Activated CD8-positive, alpha-beta T cell treated with anti-CD3 and anti-CD28 coated beads, Interleukin-2, amount 10 ng/mL, durations not matched to agents 7 days and 5 days (primary cell): ENCODE measurements around the gene RGS19. TPM values are rescaled to one million over a fixed set of nuclear protein-coding genes. Genes with fewer than 3 reads are reported as not detected.
A peak's percentile ranks its signal among the peaks of the same experiment; 100 is the strongest.

ENCODE experiments used
- ATAC-seq: fragments of 150-1000 bp; cut with Tn5 transposase; one replicate; pipeline ENCODE4 v1.10.0; 2021; ENCODE audit warnings: moderate library complexity
- CTCF ChIA-PET: fragments of 350-600 bp; sonication (Branson Sonifier 250); formaldehyde crosslinking; loops from one replicate; lab custom pipeline; 2021; ENCODE audit warnings: antibody characterized with exemption; lab: Charles Lee
- POLR2A ChIA-PET: fragments of 350-600 bp; sonication (Branson Sonifier 250); formaldehyde crosslinking; loops from one replicate; lab custom pipeline; 2021; ENCODE audit warnings: antibody characterized with exemption; lab: Charles Lee
- DNase-seq: peaks from one replicate; pipeline ENCODE4 v3.0.0-alpha.2; 2020
- H3K27ac Mint-ChIP-seq: one replicate; pipeline ENCODE4 v1.8.0; 2021; ENCODE audit warnings: mild to moderate bottlenecking, mixed read lengths
- H3K27me3 Mint-ChIP-seq: one replicate; pipeline ENCODE4 v1.8.0; 2021; ENCODE audit warnings: low read depth, mixed read lengths
- H3K36me3 Mint-ChIP-seq: one replicate; pipeline ENCODE4 v1.8.0; 2021; ENCODE audit warnings: low read depth, mixed read lengths
- H3K4me1 Mint-ChIP-seq: one replicate; pipeline ENCODE4 v1.8.0; 2021; ENCODE audit warnings: low read depth, mixed read lengths
- H3K4me3 Mint-ChIP-seq: one replicate; pipeline ENCODE4 v1.8.0; 2021; ENCODE audit warnings: mild to moderate bottlenecking, mixed read lengths
- H3K9me3 Mint-ChIP-seq: one replicate; pipeline ENCODE4 v1.8.0; 2022; ENCODE audit warnings: mixed read lengths; ENCODE audit not compliant: insufficient read depth
- total RNA-seq, 2 experiments: library from RNA; stranded (reverse); gene quantifications; one replicate each; pipeline ENCODE4 v1.2.3, GENCODE V29; 2021

The RGS19 gene
- total RNA-seq, 2 experiments from 2014 or later: 130 to 135 TPM

DNA sequence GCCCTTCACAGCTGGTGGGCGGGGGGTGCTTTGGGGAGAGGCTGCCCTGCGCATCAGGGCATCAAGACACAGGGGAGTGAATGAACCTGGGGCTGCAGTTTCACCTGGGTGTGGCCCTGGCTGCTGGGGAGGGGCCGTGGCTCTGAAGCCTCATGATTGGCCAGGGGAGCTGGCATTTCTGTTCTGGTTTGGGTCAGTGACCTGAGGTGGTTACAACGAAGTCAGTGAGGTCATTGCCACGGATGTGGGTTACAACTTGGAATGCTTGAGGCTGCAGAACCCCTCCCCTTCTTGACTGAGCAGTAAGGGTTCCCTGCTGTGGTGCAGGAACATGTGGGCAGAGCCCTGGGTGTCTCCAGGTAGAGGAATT lies 13.4 kb downstream of the RGS19 start:
- Mint-ChIP-seq H3K4me1 (peaks cover 65% of the 10 kb centered on the region), H3K9me3 (no peaks in the 10 kb centered on the region), H3K4me3 (peak overlapping the region; percentile 59), H3K27me3 (no peaks in the 10 kb centered on the region), H3K27ac (peak overlapping the region; percentile 95), H3K36me3 (peaks cover 3% of the 10 kb centered on the region)
- peak; percentile 89 for DNase-seq
- ChIA-PET CTCF (interaction anchor here (1.0 to 2.0 kb wide), 4 partner anchors 9 to 55 kb away, joined by 3 to 8 read pairs (median 6); partner anchors contain the start of genes OPRL1 and RGS19), POLR2A (interaction anchor here (0.7 to 2.6 kb wide), 5 partner anchors 9 to 85 kb away, joined by 3 to 11 read pairs (median 5); partner anchors contain the start of genes OPRL1, PRPF6 and RGS19)
- ATAC-seq: peak; percentile 57

DNA sequence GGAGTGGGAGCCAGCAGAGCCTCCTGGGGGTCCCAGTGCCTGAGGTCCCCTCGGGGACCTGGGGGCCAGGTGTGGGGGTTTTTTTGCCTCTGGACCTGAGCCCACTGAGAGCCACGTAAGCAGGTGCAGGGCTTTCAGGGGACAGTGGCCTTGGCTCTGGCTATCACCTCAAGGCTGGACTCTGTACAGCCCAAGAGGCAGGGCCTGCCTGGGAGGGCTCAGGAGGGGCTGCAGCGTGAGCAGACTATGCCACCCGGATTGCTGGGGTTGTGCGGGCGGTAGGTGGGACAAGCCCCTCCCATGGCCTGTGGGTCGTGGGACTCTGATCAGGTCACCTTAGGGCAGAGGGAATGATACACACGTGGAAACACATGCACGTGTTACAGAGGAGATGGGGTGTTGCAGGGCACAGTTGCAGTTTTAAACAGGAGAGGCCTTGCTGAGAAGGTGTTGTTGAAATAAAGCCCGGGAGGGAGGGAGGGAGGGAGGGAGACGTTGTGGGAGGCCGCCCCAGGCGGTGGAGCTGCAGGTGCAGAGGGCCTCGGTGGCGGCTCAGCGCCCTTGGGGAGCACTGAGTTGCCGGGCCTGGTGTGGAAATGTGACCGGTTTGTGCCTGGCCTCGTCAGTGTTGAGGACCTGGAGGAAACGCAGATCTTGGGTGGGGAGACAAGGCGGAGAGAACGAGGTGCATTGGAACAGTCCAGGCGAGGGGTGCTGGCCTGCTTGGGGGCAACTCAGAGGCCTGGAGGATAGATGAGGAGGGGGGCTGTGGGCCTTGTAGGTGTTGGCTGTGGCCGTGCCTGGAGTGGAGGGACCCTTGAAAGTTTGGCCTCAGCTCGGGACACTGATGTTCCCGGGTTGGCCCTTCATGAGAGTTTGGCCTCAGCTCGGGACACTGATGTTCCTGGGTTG lies 14.0 kb downstream of the RGS19 start:
- Mint-ChIP-seq H3K4me3 (peak overlapping the region; percentile 59), H3K9me3 (no peaks in the 10 kb centered on the region), H3K36me3 (no peaks in the 10 kb centered on the region), H3K27me3 (no peaks in the 10 kb centered on the region), H3K27ac (peak overlapping the region; percentile 95), H3K4me1 (peaks cover 65% of the 10 kb centered on the region)
- POLR2A ChIA-PET: interaction anchor here (0.7 to 2.6 kb wide), 6 partner anchors 10 to 85 kb away, joined by 3 to 11 read pairs (median 4); partner anchors contain the start of genes OPRL1, PRPF6 and RGS19
- peak; percentile 52 for DNase-seq
- peak; percentile 6 for ATAC-seq
- CTCF ChIA-PET: interaction anchor here (1.0 to 2.0 kb wide), 7 partner anchors 8 to 85 kb away, joined by 3 to 8 read pairs (median 6); partner anchors contain the start of genes LKAAEAR1, OPRL1, PRPF6 and RGS19

DNA sequence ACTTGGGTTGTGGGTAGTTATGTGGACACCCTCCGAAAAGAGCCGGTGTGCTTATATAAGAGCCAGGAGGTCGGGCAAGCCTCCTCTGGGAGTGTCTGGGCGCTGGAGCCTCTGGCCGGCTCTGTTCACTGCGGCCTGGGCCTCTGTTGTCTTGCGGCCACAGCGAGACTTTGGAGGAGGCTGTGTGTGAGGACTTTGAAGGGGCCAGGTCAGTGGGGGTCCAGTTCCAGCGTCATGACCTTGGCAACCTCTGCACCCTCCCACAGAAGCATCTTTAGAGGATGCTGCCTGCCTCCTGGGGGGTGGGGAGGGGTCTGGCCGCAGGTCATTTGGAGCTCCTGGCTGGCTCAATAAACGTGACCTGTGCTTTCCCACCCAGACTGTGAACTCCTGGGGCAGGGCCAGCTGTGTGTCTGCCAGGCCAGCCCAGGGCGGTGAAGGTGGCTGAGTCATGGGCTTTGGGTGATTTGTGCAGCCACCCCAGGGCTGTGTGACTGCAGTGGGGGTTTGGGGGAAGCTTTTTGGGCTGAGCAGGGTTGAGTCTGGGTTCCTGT lies 15.1 kb downstream of the RGS19 start:
- CTCF ChIA-PET: interaction anchor here (1.0 to 1.8 kb wide), 3 partner anchors 20 to 84 kb away, joined by 3 to 7 read pairs (median 5); partner anchors contain the start of genes LKAAEAR1, PRPF6 and SAMD10
- Mint-ChIP-seq H3K9me3 (no peaks in the 10 kb centered on the region), H3K36me3 (no peaks in the 10 kb centered on the region), H3K4me3 (peak overlapping the region; percentile 85), H3K4me1 (peaks cover 61% of the 10 kb centered on the region), H3K27ac (peak overlapping the region; percentile 86), H3K27me3 (no peaks in the 10 kb centered on the region)
- ATAC-seq (no peak), DNase-seq (no peak)
- POLR2A ChIA-PET: interaction anchor here (0.6 to 2.1 kb wide), 4 partner anchors 15 to 356 kb away, joined by 3 to 7 read pairs (median 4); partner anchors contain the start of genes ARFRP1, OPRL1, PRPF6 and RGS19

DNA sequence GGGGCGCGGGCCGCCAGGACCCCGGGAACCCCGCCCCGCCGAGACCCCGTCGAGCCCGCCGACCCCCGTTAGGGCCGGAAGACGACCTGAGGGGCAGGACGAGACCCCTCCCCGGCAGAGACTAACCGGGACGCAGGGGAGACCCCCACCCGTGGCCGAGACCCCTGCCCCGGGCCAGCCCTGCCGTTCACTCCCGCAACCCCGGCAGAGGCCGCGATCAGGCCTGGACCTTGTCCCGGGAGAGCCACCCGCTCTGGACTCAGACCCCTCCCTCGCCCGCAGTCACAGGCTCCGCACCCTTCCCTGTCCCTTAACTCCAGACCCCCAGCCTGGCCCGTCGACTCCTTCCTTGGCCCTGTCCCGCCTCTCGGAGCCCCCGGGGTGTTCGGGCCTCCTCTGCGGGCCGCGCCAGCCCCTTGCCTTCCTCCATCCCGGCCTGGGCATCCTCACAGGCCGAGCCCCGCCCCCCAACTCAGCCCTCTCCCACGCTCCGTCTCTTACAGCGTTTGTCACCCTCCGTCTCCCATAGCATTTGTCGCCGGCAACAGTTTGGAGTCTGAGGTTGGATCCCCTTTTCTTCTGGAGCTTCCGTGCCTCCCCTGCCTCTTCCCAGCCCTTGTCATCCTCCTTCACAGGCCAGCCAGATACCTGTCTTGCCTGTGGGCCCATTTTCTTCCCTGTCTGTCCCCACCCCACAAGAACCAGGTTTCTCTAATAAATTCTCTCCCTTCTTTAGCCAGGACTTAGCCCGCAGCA lies 15.8 kb downstream of the RGS19 start:
- peaks cover 58% of the 10 kb centered on the region for H3K4me1 Mint-ChIP-seq
- CTCF ChIA-PET: interaction anchor here (0.7 to 3.8 kb wide), 6 partner anchors 10 to 526 kb away, joined by 3 to 20 read pairs (median 4); partner anchors contain the start of genes PRPF6 and SAMD10

DNA sequence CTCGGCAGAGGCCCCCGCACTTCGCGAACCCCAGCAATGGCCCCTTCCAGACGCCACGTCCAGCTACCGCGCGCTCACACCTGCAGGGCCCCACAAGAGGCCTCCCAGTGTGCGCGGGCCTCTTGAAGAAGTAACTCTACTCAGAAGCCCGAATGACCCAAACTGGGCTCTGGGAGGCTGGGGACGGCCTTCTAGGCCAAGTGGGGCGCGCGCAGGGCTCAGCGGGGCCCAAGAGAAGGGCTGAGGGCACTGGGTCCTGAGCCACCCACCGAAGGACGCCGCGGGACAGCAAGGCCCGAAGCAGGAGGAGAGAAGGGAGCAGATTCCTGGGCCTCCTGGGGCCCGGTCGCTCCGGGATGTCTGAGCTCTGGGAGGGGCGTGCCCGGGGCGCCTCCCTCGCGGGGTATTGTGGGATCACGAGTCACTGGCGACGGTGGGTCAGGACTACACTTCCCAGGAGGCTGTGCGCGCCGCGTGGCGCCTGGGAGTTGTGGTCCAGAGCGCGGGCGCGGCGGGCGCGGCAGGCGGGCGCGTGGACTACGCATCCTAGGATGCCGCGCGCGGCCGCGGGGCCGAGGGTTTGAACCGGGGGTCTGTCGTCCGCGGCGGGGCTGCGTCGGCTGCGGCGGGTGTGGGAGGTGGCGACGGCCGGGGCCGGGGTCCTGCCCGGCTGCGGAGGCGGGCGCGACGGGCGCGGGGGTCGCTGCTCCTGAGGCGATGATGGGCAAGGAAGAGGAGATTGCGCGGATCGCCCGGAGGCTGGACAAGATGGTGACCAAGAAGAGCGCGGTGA lies 16.5 kb downstream of the RGS19 start, which contains the start of gene TCEA2:
Gene TCEA2, plus strand, starts transcription at position 603 of the 793 bp plus-strand sequence. Its CDS starts 115 bp downstream, at position 718.
- Mint-ChIP-seq H3K4me1 (peaks cover 56% of the 10 kb centered on the region), H3K36me3 (no peaks in the 10 kb centered on the region), H3K27me3 (no peaks in the 10 kb centered on the region), H3K4me3 (peak within 1 kb of the TSS; percentile 85), H3K9me3 (no peaks in the 10 kb centered on the region), H3K27ac (peak within 1 kb of the TSS; percentile 86)
- ChIA-PET CTCF (interaction anchor here (0.7 to 3.8 kb wide), 5 partner anchors 9 to 525 kb away, joined by 3 to 20 read pairs (median 3); partner anchors contain the start of gene PRPF6), POLR2A (interaction anchor here (0.7 to 1.2 kb wide), 4 partner anchors 10 to 288 kb away, joined by 3 read pairs; no protein-coding TSS in a partner anchor)
- ATAC-seq (peak; percentile 82), DNase-seq (peak; percentile 97)

More for the DNA sequence above, 15.8 kb downstream of the RGS19 start:
- POLR2A ChIA-PET: interaction anchor here (0.6 to 1.0 kb wide), 5 partner anchors 24 to 356 kb away, joined by 3 to 5 read pairs (median 3); partner anchors contain the start of genes ARFRP1 and ZGPAT
- Mint-ChIP-seq H3K36me3 (no peaks in the 10 kb centered on the region), H3K27me3 (no peaks in the 10 kb centered on the region), H3K27ac (peak overlapping the region; percentile 86), H3K4me3 (peak overlapping the region; percentile 85), H3K9me3 (no peaks in the 10 kb centered on the region)
- no peak for ATAC-seq
- no peak for DNase-seq

DNA sequence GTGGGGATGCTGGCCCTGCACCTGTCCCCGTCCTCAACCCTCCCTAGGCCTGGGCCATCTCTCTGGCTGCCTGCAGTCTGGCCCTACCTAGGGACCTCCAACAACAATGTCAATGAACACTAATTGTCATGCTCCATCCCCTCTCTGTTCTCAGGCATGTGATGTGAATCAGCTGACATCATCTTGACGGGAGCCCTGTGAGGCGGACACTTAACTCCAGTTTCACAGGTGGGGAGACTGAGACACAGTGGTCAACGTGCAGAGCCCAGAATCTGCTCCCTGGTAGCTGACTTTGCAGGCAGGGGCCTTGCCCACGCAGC lies 17.1 kb downstream of the RGS19 start:
- peak overlapping the region; percentile 14 for H3K27ac Mint-ChIP-seq
- no peaks in the 10 kb centered on the region for H3K9me3 Mint-ChIP-seq
- H3K36me3 Mint-ChIP-seq: no peaks in the 10 kb centered on the region
- ATAC-seq: no peak
- peak overlapping the region; percentile 85 for H3K4me3 Mint-ChIP-seq
- peaks cover 57% of the 10 kb centered on the region for H3K4me1 Mint-ChIP-seq
- ChIA-PET POLR2A (interaction anchor here (1.0 to 1.2 kb wide), 3 partner anchors 9 to 198 kb away, joined by 3 read pairs; no protein-coding TSS in a partner anchor), CTCF (interaction anchor here (1.0 to 3.8 kb wide), 4 partner anchors 9 to 524 kb away, joined by 3 to 20 read pairs (median 4); no protein-coding TSS in a partner anchor)
- no peaks in the 10 kb centered on the region for H3K27me3 Mint-ChIP-seq
- no peak for DNase-seq

DNA sequence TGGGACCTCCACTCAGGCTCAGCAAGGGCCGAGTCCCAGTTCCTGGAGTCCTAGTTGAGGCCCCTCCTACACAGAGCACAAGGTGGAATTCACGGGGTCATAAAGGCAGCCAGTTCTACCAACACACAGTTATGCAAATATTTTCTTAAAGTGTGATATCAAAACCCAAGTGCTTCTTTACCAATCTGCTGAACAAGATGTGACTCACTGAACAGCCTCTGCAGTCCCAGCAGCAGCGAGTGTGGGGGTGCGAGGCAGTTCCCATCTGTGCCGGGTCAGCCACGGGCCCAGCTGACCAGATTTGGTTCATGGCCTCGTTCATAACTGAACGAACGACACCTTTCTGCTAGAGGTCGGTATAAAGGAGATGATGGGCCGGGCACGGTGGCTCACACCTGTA lies 20.8 kb downstream of the RGS19 start:
- POLR2A ChIA-PET: no interaction called here
- DNase-seq: no peak
- Mint-ChIP-seq H3K27me3 (no peaks in the 10 kb centered on the region), H3K36me3 (no peaks in the 10 kb centered on the region), H3K4me1 (peaks cover 41% of the 10 kb centered on the region), H3K9me3 (no peaks in the 10 kb centered on the region), H3K27ac (peak overlapping the region; percentile 25), H3K4me3 (peak overlapping the region; percentile 75)
- ATAC-seq: no peak
- CTCF ChIA-PET: interaction anchor here (1.3 to 3.5 kb wide), 4 partner anchors 14 to 78 kb away, joined by 3 to 24 read pairs (median 14); partner anchors contain the start of genes PRPF6 and SAMD10

DNA sequence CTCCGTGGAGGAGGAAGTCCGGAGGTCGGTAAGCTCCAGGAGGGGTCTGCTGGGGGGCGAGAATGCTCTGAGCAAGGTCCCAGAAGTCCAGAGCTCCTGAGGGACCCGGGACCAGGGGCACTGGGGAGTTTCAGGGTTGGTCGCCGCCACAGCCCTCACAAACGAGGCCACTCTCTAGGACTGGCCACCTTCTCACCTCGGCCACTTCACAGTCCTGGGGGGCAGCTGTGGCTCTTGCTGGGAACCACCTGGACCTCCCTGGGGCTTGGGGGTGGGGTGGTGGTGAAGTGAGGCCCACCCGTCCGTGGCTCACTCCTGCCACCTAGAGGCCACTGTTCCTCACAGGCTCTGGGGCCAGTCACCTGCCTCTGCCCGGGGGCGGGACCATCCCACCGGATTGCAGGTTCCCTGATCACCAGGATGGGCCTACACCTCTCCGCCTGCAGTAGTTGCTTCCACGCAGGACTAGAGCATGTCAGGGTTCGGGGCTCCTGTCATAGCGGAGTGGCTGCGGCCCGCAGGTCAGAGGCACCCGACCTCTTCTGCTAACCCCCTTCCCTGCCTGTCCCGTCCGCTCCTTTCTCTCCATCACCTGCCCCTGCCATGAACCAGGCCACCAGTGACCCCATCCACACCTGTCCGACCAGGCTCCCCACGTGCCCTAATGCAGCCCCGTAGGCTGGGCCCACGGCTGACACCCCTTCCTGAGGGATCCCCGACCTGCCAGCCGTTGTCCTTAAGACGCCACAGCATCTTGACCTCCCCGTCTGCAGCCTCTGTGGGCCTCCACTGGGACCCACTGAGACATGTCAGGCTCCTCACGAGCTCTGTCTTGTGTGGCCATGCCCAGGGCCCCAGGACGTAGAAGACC lies 21.5 kb downstream of the RGS19 start:
- peak overlapping the region; percentile 75 for H3K4me3 Mint-ChIP-seq
- ChIA-PET CTCF (interaction anchor here (0.7 to 3.5 kb wide), 12 partner anchors 9 to 416 kb away, joined by 3 to 24 read pairs (median 4); partner anchors contain the start of genes ARFRP1, LKAAEAR1, PRPF6 and SAMD10), POLR2A (interaction anchor here (0.9 kb wide), 1 partner anchor 19 kb away, joined by 6 read pairs; no protein-coding TSS in a partner anchor)

DNA sequence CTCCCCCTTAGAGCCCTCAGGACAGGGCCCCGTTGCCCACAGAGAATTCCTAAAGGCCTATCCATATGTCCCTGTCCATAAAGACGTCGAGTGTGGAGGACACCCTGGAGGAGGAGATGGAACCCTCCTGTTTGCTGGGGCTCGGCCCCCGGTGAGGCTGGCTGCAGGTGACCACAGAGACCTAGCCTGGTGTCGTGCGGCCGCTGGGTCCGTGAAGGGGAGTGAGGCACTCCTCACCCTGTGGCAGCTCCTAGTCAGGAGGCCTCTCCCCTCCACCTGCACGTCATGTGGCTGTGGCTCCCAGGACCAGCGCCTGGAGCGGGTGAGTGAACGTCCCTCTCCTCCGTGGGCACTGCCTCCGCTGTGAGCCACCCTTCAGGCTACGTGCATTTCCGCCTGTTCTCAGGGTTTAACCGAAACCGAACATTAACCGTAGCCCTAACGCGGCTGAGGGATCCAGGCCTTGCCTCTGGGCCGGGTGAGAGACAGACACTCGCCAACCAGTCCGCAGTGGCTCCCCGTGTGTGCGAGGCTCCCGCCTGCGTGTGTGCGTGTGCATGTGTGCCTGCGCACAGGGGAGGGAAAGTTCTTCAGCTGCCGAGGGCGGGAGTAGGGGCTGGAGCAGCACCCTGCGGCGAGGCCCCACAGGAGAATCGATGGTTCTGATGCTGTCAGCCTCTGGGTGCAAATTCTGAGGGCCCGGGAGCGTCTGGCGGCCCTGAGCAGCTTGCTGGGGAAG lies 22.3 kb downstream of the RGS19 start:
- DNase-seq: peak; percentile 51
- Mint-ChIP-seq H3K27me3 (peaks cover 4% of the 10 kb centered on the region), H3K4me1 (peaks cover 42% of the 10 kb centered on the region), H3K36me3 (no peaks in the 10 kb centered on the region), H3K9me3 (no peaks in the 10 kb centered on the region), H3K27ac (peak overlapping the region; percentile 86), H3K4me3 (peak overlapping the region; percentile 75)
- ChIA-PET CTCF (interaction anchor here (0.7 to 3.5 kb wide), 11 partner anchors 9 to 415 kb away, joined by 3 to 24 read pairs (median 4); partner anchors contain the start of genes ARFRP1, LKAAEAR1, PRPF6 and SAMD10), POLR2A (interaction anchor here (0.9 kb wide), 1 partner anchor 19 kb away, joined by 6 read pairs; no protein-coding TSS in a partner anchor)
- peak; percentile 49 for ATAC-seq

More for the DNA sequence above, 21.5 kb downstream of the RGS19 start:
- Mint-ChIP-seq H3K27ac (peak overlapping the region; percentile 86), H3K36me3 (no peaks in the 10 kb centered on the region), H3K27me3 (peaks cover 4% of the 10 kb centered on the region), H3K4me1 (peaks cover 44% of the 10 kb centered on the region), H3K9me3 (no peaks in the 10 kb centered on the region)
- peak; percentile 88 for DNase-seq
- ATAC-seq: peak; percentile 85
